HEK293 (cell line): ENCODE measurements around the gene CLDN15.
A peak's percentile ranks its signal among the peaks of the same experiment; 100 is the strongest.

ENCODE experiments used
- CTCF ChIA-PET: fragments of 350-600 bp; formaldehyde crosslinking; extraction: SDS; loops from one replicate; lab custom pipeline; 2021; ENCODE audit warnings: antibody characterized with exemption; lab: Yijun Ruan, JAX
- POLR2A ChIA-PET: fragments of 300-600 bp; formaldehyde crosslinking; extraction: SDS; loops from one replicate; lab custom pipeline; 2020; ENCODE audit warnings: antibody characterized with exemption, inconsistent platforms; lab: Yijun Ruan, JAX
- H3K27ac ChIP-seq: fragments of 200-500 bp; sonication (Bioruptor generic); 2 replicates; pipeline ENCODE4 v1.5.1; 2014; ENCODE audit warnings: low read depth, low read length, control low read depth, inconsistent platforms; ENCODE audit errors: extremely low read depth
- H3K36me3 ChIP-seq, 2 experiments: fragments of 200-500 bp in 1 of 2; sonication (Bioruptor generic) in 1 of 2; 1 replicate in 1 of 2; 2 replicates in 1 of 2; pipeline ENCODE4 v1.5.1; 2014 to 2017; ENCODE audit warnings: inconsistent platforms in 2 of 2, low read length in 2 of 2; ENCODE audit not compliant: control insufficient read depth in 2 of 2, insufficient read depth in 1 of 2
- H3K4me1 ChIP-seq: fragments of 200-500 bp; sonication (Bioruptor generic); 2 replicates; pipeline ENCODE4 v1.5.1; 2014; ENCODE audit warnings: mild to moderate bottlenecking, low read length, inconsistent platforms; ENCODE audit not compliant: control insufficient read depth, insufficient read depth
- H3K4me3 ChIP-seq: 2 replicates; pipeline ENCODE4 v1.5.1; 2011; ENCODE audit warnings: low read depth, mild to moderate bottlenecking, control low read depth, low read length, moderate library complexity
- H3K9me3 ChIP-seq: fragments of 200-500 bp; sonication (Bioruptor generic); 2 replicates; pipeline ENCODE4 v1.5.1; 2014; ENCODE audit warnings: low read depth, low read length, inconsistent platforms; ENCODE audit not compliant: control insufficient read depth, insufficient read depth
- BCL6B ChIP-seq: fragments of 450-650 bp; formaldehyde crosslinking; IDR thresholded peaks from 2 replicates; pipeline ENCODE4 v1.5.1; 2017; ENCODE audit warnings: missing biosample characterization, missing genetic modification characterization
- HOXA7 ChIP-seq: sonication (generic); formaldehyde crosslinking; IDR thresholded peaks from 2 replicates; pipeline ENCODE4 v1.8.1; 2022; ENCODE audit warnings: missing genetic modification reagents, borderline replicate concordance
- PATZ1 ChIP-seq: fragments of 450-650 bp; formaldehyde crosslinking; IDR thresholded peaks from 2 replicates; pipeline ENCODE4 v1.5.1; 2016; ENCODE audit warnings: missing biosample characterization, missing genetic modification characterization
- PRDM10 ChIP-seq: fragments of 450-650 bp; formaldehyde crosslinking; IDR thresholded peaks from 2 replicates; pipeline ENCODE4 v1.5.1; 2016; ENCODE audit warnings: missing biosample characterization, missing genetic modification characterization
- SETDB1 ChIP-seq: IDR thresholded peaks from one replicate; pipeline ENCODE4 v1.6.1; 2017; ENCODE audit warnings: mild to moderate bottlenecking, low read length, moderate library complexity, mixed read lengths; ENCODE audit not compliant: insufficient read length
- SP7 ChIP-seq: fragments of 450-650 bp; formaldehyde crosslinking; IDR thresholded peaks from 2 replicates; pipeline ENCODE4 v1.5.1; 2016; ENCODE audit warnings: missing biosample characterization, missing genetic modification characterization
- ZBTB10 ChIP-seq: fragments of 450-650 bp; formaldehyde crosslinking; IDR thresholded peaks from 2 replicates; pipeline ENCODE4 v1.5.1; 2016; ENCODE audit warnings: missing biosample characterization, missing genetic modification characterization
- ZBTB7A ChIP-seq: fragments of 450-650 bp; formaldehyde crosslinking; IDR thresholded peaks from 2 replicates; pipeline ENCODE4 v1.5.1; 2016; ENCODE audit warnings: low read depth, missing biosample characterization, missing genetic modification characterization
- ZFP69B ChIP-seq: fragments of 450-650 bp; formaldehyde crosslinking; IDR thresholded peaks from 2 replicates; pipeline ENCODE4 v1.5.1; 2016; ENCODE audit warnings: missing biosample characterization, missing genetic modification characterization
- ZNF2 ChIP-seq: fragments of 450-650 bp; formaldehyde crosslinking; IDR thresholded peaks from 2 replicates; pipeline ENCODE4 v1.5.1; 2016; ENCODE audit warnings: missing biosample characterization, missing genetic modification characterization
- ZNF335 ChIP-seq: fragments of 450-650 bp; formaldehyde crosslinking; conservative IDR thresholded peaks from 2 replicates; pipeline ENCODE4 v1.5.1; 2016; ENCODE audit warnings: missing biosample characterization, missing genetic modification characterization
- ZNF354C ChIP-seq: fragments of 450-650 bp; formaldehyde crosslinking; IDR thresholded peaks from 2 replicates; pipeline ENCODE4 v1.5.1; 2016; ENCODE audit warnings: missing biosample characterization, missing genetic modification characterization, low read depth, borderline replicate concordance
- ZNF394 ChIP-seq: fragments of 450-650 bp; formaldehyde crosslinking; IDR thresholded peaks from 2 replicates; pipeline ENCODE4 v1.5.1; 2016; ENCODE audit warnings: missing biosample characterization, missing genetic modification characterization, mild to moderate bottlenecking, moderate library complexity, borderline replicate concordance
- ZNF416 ChIP-seq: fragments of 450-650 bp; formaldehyde crosslinking; IDR thresholded peaks from 2 replicates; pipeline ENCODE4 v1.5.1; 2016; ENCODE audit warnings: missing biosample characterization, missing genetic modification characterization
- ZNF449 ChIP-seq: fragments of 450-650 bp; formaldehyde crosslinking; IDR thresholded peaks from 2 replicates; pipeline ENCODE4 v1.5.1; 2017; ENCODE audit warnings: missing biosample characterization, mild to moderate bottlenecking, missing genetic modification characterization, moderate library complexity
- ZNF510 ChIP-seq: fragments of 450-650 bp; formaldehyde crosslinking; IDR thresholded peaks from 2 replicates; pipeline ENCODE4 v1.5.1; 2018; ENCODE audit warnings: mild to moderate bottlenecking, missing genetic modification characterization, missing biosample characterization; ENCODE audit not compliant: insufficient replicate concordance
- ZNF670 ChIP-seq: fragments of 450-650 bp; formaldehyde crosslinking; IDR thresholded peaks from 2 replicates; pipeline ENCODE4 v1.5.1; 2016; ENCODE audit warnings: missing biosample characterization, missing genetic modification characterization, low read depth
- ZNF692 ChIP-seq: fragments of 450-650 bp; formaldehyde crosslinking; IDR thresholded peaks from 2 replicates; pipeline ENCODE4 v1.5.1; 2016; ENCODE audit warnings: missing biosample characterization, missing genetic modification characterization
- ZNF768 ChIP-seq: fragments of 450-650 bp; formaldehyde crosslinking; IDR thresholded peaks from 2 replicates; pipeline ENCODE4 v1.5.1; 2018; ENCODE audit warnings: missing biosample characterization, mild to moderate bottlenecking, missing genetic modification characterization
- ZNF776 ChIP-seq: fragments of 450-650 bp; formaldehyde crosslinking; IDR thresholded peaks from 2 replicates; pipeline ENCODE4 v1.5.0; 2017; ENCODE audit warnings: missing biosample characterization, missing genetic modification characterization, borderline replicate concordance
- ZNF837 ChIP-seq: fragments of 450-650 bp; formaldehyde crosslinking; IDR thresholded peaks from 2 replicates; pipeline ENCODE4 v1.5.1; 2016; ENCODE audit warnings: missing biosample characterization, missing genetic modification characterization

Gene CLDN15

GRCh38 chr7:101243646-101244374, 6.2 kb upstream of the CLDN15 start:
- POLR2A ChIA-PET = interaction anchor here (0.6 to 3.3 kb wide), 8 partner anchors 8 to 198 kb away, joined by 3 to 23 read pairs (median 6); partner anchors contain the start of genes PLOD3, TRIM56 and ZNHIT1

More at GRCh38 chr7:101243646-101244374, 6.2 kb upstream of the CLDN15 start:
- TF ChIP-seq ZNF837 (no peak), ZNF394 (tag by site-specific recombination) (no peak), ZNF670 (tag by site-specific recombination) (no peak), ZNF335 (tag by site-specific recombination) (peak; percentile 9), ZFP69B (tag by site-specific recombination) (peak; percentile 70; the same call in 1 of the 2 replicates), PATZ1 (tag by site-specific recombination) (peak; percentile 98; the same call in 1 of the 2 replicates), ZNF768 (tag by site-specific recombination) (no peak), BCL6B (tag by site-specific recombination) (no peak), ZBTB7A (0 out of 2 replicates have a peak, but pooled peaks have one; percentile 24), ZNF510 (tag by site-specific recombination) (no peak), ZNF776 (tag by site-specific recombination) (no peak), SP7 (peak; percentile 91), PRDM10 (tag by site-specific recombination) (peak; percentile 9; the same call in 1 of the 2 replicates), ZNF2 (tag by site-specific recombination) (peak; percentile 100; the same call in 1 of the 2 replicates), ZNF692 (tag by site-specific recombination) (peak; percentile 91), ZNF449 (tag by site-specific recombination) (no peak), ZNF416 (tag by site-specific recombination) (peak; percentile 97), ZBTB10 (peak; percentile 52; the same call in 1 of the 2 replicates), HOXA7 (no peak), ZNF354C (tag by site-specific recombination) (no peak), SETDB1 (no peak)
- H3K36me3 ChIP-seq = peaks cover 0 to 33% of the 10 kb centered on the region in 2 experiments; a peak in 2 of 3 replicates
- H3K27ac ChIP-seq = peak overlapping the region; percentile 53
- CTCF ChIA-PET = interaction anchor here (0.5 to 3.9 kb wide), 34 partner anchors 9 to 1871 kb away, joined by 3 to 40 read pairs (median 4); partner anchors contain the start of genes PLOD3, TRIM56 and ZNHIT1
- H3K9me3 ChIP-seq = no peaks in the 10 kb centered on the region
- peaks cover 2% of the 10 kb centered on the region; the same call in 1 of the 2 replicates for H3K4me1 ChIP-seq
- H3K4me3 ChIP-seq = peak overlapping the region; percentile 73
